GM12878 (cell line): ENCODE results near the gene MED10. TPM values are rescaled to one million over a fixed set of nuclear protein-coding genes. Genes with fewer than 3 reads are reported as not detected.

Experiments used
- ATAC-seq: fragments of 200-7000 bp; cut with Tn5 transposase; 3 replicates; pipeline ENCODE4 v1.9.1; 2020; ENCODE audit warnings: mild to moderate bottlenecking, moderate library complexity
- BruUV-seq: library from RNA; stranded (reverse); fragments of 400-500 nt; replicated peaks from 2 replicates; lab custom pipeline; 2021; lab: Mats Ljungman, UMichigan
- CTCF ChIA-PET: fragments of 300-600 bp; sonication (Branson Sonifier 250); formaldehyde crosslinking; extraction: SDS; loops from one replicate; lab custom pipeline; 2021; ENCODE audit warnings: inconsistent platforms; lab: Yijun Ruan, JAX
- POLR2A ChIA-PET: fragments of 350-600 bp; formaldehyde crosslinking; extraction: SDS; loops from one replicate; lab custom pipeline; 2021; ENCODE audit warnings: inconsistent platforms; lab: Charles Lee
- RAD21 ChIA-PET: fragments of 300-600 bp; sonication (Branson Sonifier 250); formaldehyde crosslinking; loops from one replicate; lab custom pipeline; 2023; ENCODE audit warnings: antibody characterized with exemption; ENCODE audit not compliant: unreplicated experiment; lab: Charles Lee
- SMC1A ChIA-PET: fragments of 300-600 bp; sonication (Branson Sonifier 250); formaldehyde crosslinking; loops from one replicate; lab custom pipeline; 2023; ENCODE audit not compliant: unreplicated experiment, uncharacterized antibody; lab: Charles Lee
- DNase-seq: peaks from one replicate; pipeline ENCODE4 v3.0.0-alpha.2; 2011; ENCODE audit warnings: low read depth, low spot score
- FAIRE-seq: peaks from 3 replicates; lab custom pipeline; 2011; peaks lifted over from hg19 to GRCh38; lab: Jason Lieb, UNC
- H2AFZ ChIP-seq: 2 replicates; pipeline ENCODE4 v1.6.0; 2011; ENCODE audit warnings: low read depth, low read length, control low read depth; ENCODE audit not compliant: control insufficient read depth
- H3K27ac ChIP-seq: 2 replicates; pipeline ENCODE4 v1.5.1; 2011; ENCODE audit warnings: control low read depth; ENCODE audit not compliant: control insufficient read depth, insufficient read depth
- H3K27me3 ChIP-seq, 2 experiments: replicated peaks in 1 of 2; 2 replicates each; pipeline versions ENCODE4 v1.6.0 to v1.6.1; 2011; ENCODE audit warnings: low read length in 1 of 2; ENCODE audit not compliant: control insufficient read depth in 2 of 2, insufficient read depth in 2 of 2
- H3K36me3 ChIP-seq, 2 experiments: 2 replicates each; pipeline ENCODE4 v1.5.1; 2011; ENCODE audit warnings: low read length in 1 of 2; ENCODE audit not compliant: control insufficient read depth in 2 of 2, insufficient read depth in 2 of 2
- H3K4me1 ChIP-seq: 2 replicates; pipeline ENCODE4 v1.6.1; 2011; ENCODE audit warnings: mild to moderate bottlenecking, low read length, moderate library complexity, mixed read lengths; ENCODE audit not compliant: control insufficient read depth, insufficient read depth
- H3K4me2 ChIP-seq: 2 replicates; pipeline ENCODE4 v1.6.0; 2011; ENCODE audit warnings: control low read depth; ENCODE audit not compliant: control insufficient read depth, insufficient read depth
- H3K4me3 ChIP-seq: fragments of 200-600 bp; sonication (generic); 2 replicates; pipeline ENCODE4 v1.5.1; 2016
- H3K79me2 ChIP-seq: 2 replicates; pipeline ENCODE4 v1.6.0; 2011; ENCODE audit warnings: low read length; ENCODE audit not compliant: control insufficient read depth, insufficient read depth
- H3K9ac ChIP-seq: 2 replicates; pipeline ENCODE4 v1.8.0; 2011; ENCODE audit warnings: low read length, control low read depth, mixed read lengths; ENCODE audit not compliant: control insufficient read depth, insufficient read depth
- H3K9me3 ChIP-seq: replicated peaks from 3 replicates; pipeline ENCODE4 v1.5.1; 2011; ENCODE audit warnings: mild to moderate bottlenecking, low read length; ENCODE audit not compliant: control insufficient read depth, insufficient read depth
- H4K20me1 ChIP-seq: 2 replicates; pipeline ENCODE4 v1.6.0; 2011; ENCODE audit not compliant: control insufficient read depth, insufficient read depth
- CUX1 ChIP-seq: IDR thresholded peaks from 2 replicates; pipeline ENCODE4 v1.6.1; 2012; ENCODE audit warnings: improper control_type of control experiment, low read depth, low read length; ENCODE audit not compliant: insufficient replicate concordance
- E4F1 ChIP-seq: fragments of 450-650 bp; IDR thresholded peaks from 2 replicates; pipeline ENCODE4 v1.6.1; 2018; ENCODE audit warnings: borderline replicate concordance, mild to moderate bottlenecking; ENCODE audit not compliant: partially characterized antibody
- EGR1 ChIP-seq, 2 experiments: IDR thresholded peaks; 1 replicate in 1 of 2; 2 replicates in 1 of 2; pipeline ENCODE4 v1.6.1; 2011 to 2012; ENCODE audit warnings: low read depth in 2 of 2, low read length in 2 of 2, borderline replicate concordance in 1 of 2, mild to moderate bottlenecking in 1 of 2, moderate library complexity in 1 of 2
- FOXK2 ChIP-seq: fragments of 450-650 bp; IDR thresholded peaks from 2 replicates; pipeline ENCODE4 v1.6.1; 2017; ENCODE audit warnings: mild to moderate bottlenecking, moderate library complexity
- HDAC2 ChIP-seq: fragments of 200-600 bp; sonication (generic); IDR thresholded peaks from 2 replicates; pipeline ENCODE4 v1.6.1; 2017
- KLF5 ChIP-seq: fragments of 450-650 bp; IDR thresholded peaks from 2 replicates; pipeline ENCODE4 v1.6.1; 2014; ENCODE audit warnings: mild to moderate bottlenecking; ENCODE audit not compliant: partially characterized antibody
- NR2C2 ChIP-seq: IDR thresholded peaks from 2 replicates; pipeline ENCODE4 v1.6.1; 2011; ENCODE audit warnings: borderline replicate concordance, low read depth; ENCODE audit not compliant: control insufficient read depth, insufficient read length
- PAX5 ChIP-seq: IDR thresholded peaks from 2 replicates; pipeline ENCODE4 v1.6.1; 2011; ENCODE audit warnings: low read depth, low read length, borderline replicate concordance
- SIN3A ChIP-seq: IDR thresholded peaks from 2 replicates; pipeline ENCODE4 v1.6.1; 2012; ENCODE audit warnings: low read depth, low read length, improper control_type of control experiment
- SUPT20H ChIP-seq: IDR thresholded peaks from 2 replicates; pipeline ENCODE4 v1.6.1; 2011; ENCODE audit warnings: low read depth, mild to moderate bottlenecking, low read length, moderate library complexity, borderline replicate concordance; ENCODE audit not compliant: control insufficient read depth
- USF1 ChIP-seq: IDR thresholded peaks from 2 replicates; pipeline ENCODE4 v1.6.1; 2011; ENCODE audit warnings: borderline replicate concordance, low read depth, mild to moderate bottlenecking, moderate library complexity, mixed read lengths, low read length; ENCODE audit not compliant: insufficient read depth; ENCODE audit errors: extremely low read length
- WGBS: methylation state at CpG from one replicate; pipeline ENCODE4 v1.1.6; 2016; ENCODE audit warnings: low lambda C conversion rate; ENCODE audit not compliant: insufficient replicate concordance, insufficient coverage; ENCODE audit errors: missing lambda C conversion rate; 5-methylcytosine and 5-hydroxymethylcytosine counted together
- in situ Hi-C: fragments of 300-500 bp; cut with MboI; formaldehyde crosslinking; loops from 9 replicates; pipeline ENCODE4 v1.14.3; 2018; ENCODE audit warnings: mixed read lengths
- intact Hi-C: fragments of 100-400 bp; cut with micrococcal nuclease; formaldehyde crosslinking; loops from one replicate; pipeline ENCODE4 v1.14.2; 2022; ENCODE audit not compliant: unreplicated experiment
- polyA plus RNA-seq, 11 experiments: library from polyadenylated mRNA; depleted of rRNA in 4 of 11; unstranded in 6 of 11; stranded (reverse) in 5 of 11; fragments of >200 nt; fragmentation: Nextera tagmentation in 4 of 11; fragmentation: Illumina TruSeq in 1 of 11; extraction: Ambion mirVana in 4 of 11; extraction: Trizol in 1 of 11; gene quantifications; 1 replicate in 1 of 11; 2 replicates in 10 of 11; pipeline versions ENCODE4 v1.2.1 to v1.2.3, GENCODE V29; 2011 to 2016; ENCODE audit warnings: inconsistent platforms in 2 of 11, missing spikeins in 2 of 11, low read depth in 1 of 11
- total RNA-seq, 4 experiments: library from RNA; depleted of rRNA in 3 of 4; stranded (reverse); fragments of >200 nt in 3 of 4; fragmentation: Illumina TruSeq in 1 of 4; extraction: Trizol in 1 of 4; gene quantifications; 2 replicates each; pipeline versions ENCODE4 v1.2.1 to v1.2.3, GENCODE V29; 2013 to 2021

Gene MED10
- total and polyA plus RNA-seq, 10 of the 15 experiments (the other 5 are each of a cell fraction or from before 2014, with no cell fraction given) = 21.2 to 111 (median 46.6) TPM

DNA sequence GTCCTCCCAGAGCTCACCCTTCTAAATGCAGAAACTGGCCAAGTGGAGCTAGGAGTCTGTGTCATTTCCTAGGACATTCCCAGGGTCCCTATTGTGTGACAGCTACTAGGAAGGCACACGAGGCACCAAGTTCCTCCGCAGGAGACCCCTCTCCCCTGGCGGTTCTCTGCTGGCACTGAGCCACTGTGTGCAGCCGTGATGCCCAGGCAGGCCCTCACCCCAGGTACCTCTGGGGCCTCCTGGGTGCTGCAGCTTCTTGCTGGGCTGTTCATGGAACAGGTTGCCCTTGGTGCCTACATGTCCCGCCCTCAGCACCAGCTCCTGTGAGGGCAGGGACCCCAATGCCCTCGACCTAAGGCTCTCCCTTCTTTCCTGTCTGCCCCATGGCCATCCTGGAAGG lies 23.1 kb downstream of the MED10 start (continued):
- TF ChIP-seq CUX1 (no peak), E4F1 (no peak)

GRCh38 chr5:6354848-6355247 lies 23.5 kb downstream of the MED10 start:
- BruUV-seq = no TSS peak
- Histone ChIP-seq H3K27me3 (no peaks in the 10 kb centered on the region), H3K4me2 (no peak overlapping the region), H3K79me2 (no peaks in the 10 kb centered on the region), H3K4me3 (no peak overlapping the region), H3K9ac (no peak overlapping the region), H3K9me3 (no peaks in the 10 kb centered on the region), H2AFZ (no peak overlapping the region), H3K4me1 (no peaks in the 10 kb centered on the region), H3K27ac (no peak overlapping the region), H4K20me1 (no peaks in the 10 kb centered on the region), H3K36me3 (no peaks in the 10 kb centered on the region)
- intact Hi-C loops = no loop called here
- RAD21 ChIA-PET = interaction anchor here (0.6 kb wide), 1 partner anchor 23 kb away, joined by 3 read pairs; the partner anchor contains the start of gene MED10
- SMC1A ChIA-PET = no interaction called here
- DNase-seq = no peak
- in situ Hi-C loops = no loop called here
- 70% methylated on average over 2 of the region's 3 CpGs for WGBS
- CTCF ChIA-PET = interaction anchor here (1.3 kb wide), 1 partner anchor 10 kb away, joined by 4 read pairs; no protein-coding TSS in a partner anchor
- no peak; the same call in 2 of the 3 replicates for ATAC-seq
- POLR2A ChIA-PET = no interaction called here
- FAIRE-seq = no peak
- TF ChIP-seq EGR1 (IDR thresholded peaks at IDR 0.05; ENCODE audit: borderline replicate concordance in 1 of 2, low read depth in 2 of 2, low read length in 2 of 2) (no peak), SIN3A (no peak), NR2C2 (no peak), FOXK2 (no peak), HDAC2 (no peak), USF1 (no peak), SUPT20H (no peak), PAX5 (no peak), KLF5 (no peak)
